HepG2 (cell line): ENCODE data around the gene FMNL2.

Experiments
- BRD4 ChIP-seq: sonication (generic); formaldehyde crosslinking; IDR thresholded peaks from 2 replicates; pipeline ENCODE4 v1.4.0; 2020; ENCODE audit warnings: missing genetic modification reagents
- ISL2 ChIP-seq: sonication (generic); formaldehyde crosslinking; IDR thresholded peaks from 2 replicates; pipeline ENCODE4 v1.5.0; 2020; ENCODE audit warnings: missing genetic modification reagents
- PHF21A ChIP-seq: sonication (generic); formaldehyde crosslinking; IDR thresholded peaks from 2 replicates; pipeline ENCODE4 v1.5.0; 2020; ENCODE audit warnings: mild to moderate bottlenecking, missing genetic modification reagents
- SMARCE1 ChIP-seq: fragments of 450-650 bp; IDR thresholded peaks from 2 replicates; pipeline ENCODE4 v1.6.1; 2017; ENCODE audit warnings: borderline replicate concordance
- TCF7L2 ChIP-seq: IDR thresholded peaks from 2 replicates; pipeline ENCODE4 v1.6.1; 2011; ENCODE audit warnings: mild to moderate bottlenecking, low read depth, low read length, moderate library complexity
- TOE1 ChIP-seq: sonication (generic); formaldehyde crosslinking; IDR thresholded peaks from 2 replicates; pipeline ENCODE4 v1.4.0; 2020; ENCODE audit warnings: mild to moderate bottlenecking, missing genetic modification reagents
- ZFX ChIP-seq: sonication (generic); formaldehyde crosslinking; IDR thresholded peaks from 2 replicates; pipeline ENCODE4 v1.4.0; 2020; ENCODE audit warnings: mild to moderate bottlenecking, low read depth, missing genetic modification reagents, moderate library complexity
- ZNF264 ChIP-seq: sonication (generic); formaldehyde crosslinking; IDR thresholded peaks from 2 replicates; pipeline ENCODE4 v1.4.0; 2020; ENCODE audit warnings: missing genetic modification reagents
- ZNF512 ChIP-seq: sonication (generic); formaldehyde crosslinking; IDR thresholded peaks from 2 replicates; pipeline ENCODE4 v1.4.0; 2020; ENCODE audit warnings: mild to moderate bottlenecking, missing genetic modification reagents

- TF ChIP-seq SMARCE1 (no peak), ZNF264 (CRISPR knock-in tag) (no peak), BRD4 (CRISPR knock-in tag) (no peak), TOE1 (CRISPR knock-in tag) (no peak), ZFX (CRISPR knock-in tag) (no peak), PHF21A (no peak), TCF7L2 (no peak), ZNF512 (CRISPR knock-in tag) (no peak), ISL2 (CRISPR knock-in tag) (no peak)
Observed at GRCh38 chr2:152395103-152395502, 60.1 kb downstream of the FMNL2 start.
